Progenitor cell of endocrine pancreas (in vitro differentiated cells): ENCODE results near the gene SOWAHA. TPM values are rescaled to one million over a fixed set of nuclear protein-coding genes. Genes with fewer than 3 reads are reported as not detected.

Experiments used
- DNase-seq: peaks from one replicate; pipeline ENCODE4 v3.0.0; 2021; ENCODE audit warnings: low spot score; ENCODE audit not compliant: unreplicated experiment
- H3K27ac Mint-ChIP-seq: 2 replicates; pipeline ENCODE4 v1.8.0; 2021; ENCODE audit warnings: mild to moderate bottlenecking, moderate library complexity, mixed read lengths
- H3K27me3 Mint-ChIP-seq: 2 replicates; pipeline ENCODE4 v1.8.0; 2021; ENCODE audit warnings: mixed read lengths
- H3K36me3 Mint-ChIP-seq: 2 replicates; pipeline ENCODE4 v1.8.0; 2022; ENCODE audit warnings: mixed read lengths; ENCODE audit not compliant: insufficient read depth
- H3K4me1 Mint-ChIP-seq: 2 replicates; pipeline ENCODE4 v1.8.0; 2021; ENCODE audit warnings: low read depth, mixed read lengths
- H3K4me3 Mint-ChIP-seq: 2 replicates; pipeline ENCODE4 v1.8.0; 2021; ENCODE audit warnings: low read depth, mild to moderate bottlenecking, moderate library complexity, mixed read lengths
- H3K9me3 Mint-ChIP-seq: 2 replicates; pipeline ENCODE4 v1.8.0; 2021; ENCODE audit warnings: low read depth, mixed read lengths
- CTCF ChIP-seq: fragments of 200-600 bp; sonication (generic); IDR thresholded peaks from one replicate; pipeline ENCODE4 v1.5.0; 2021; ENCODE audit warnings: antibody characterized with exemption, mild to moderate bottlenecking; ENCODE audit not compliant: unreplicated experiment
- total RNA-seq: library from RNA; stranded (reverse); gene quantifications from 2 replicates; pipeline ENCODE4 v1.2.1, GENCODE V29; 2021

The SOWAHA gene
- total RNA-seq, 1 donor from 2014 or later: 1.3 TPM

DNA sequence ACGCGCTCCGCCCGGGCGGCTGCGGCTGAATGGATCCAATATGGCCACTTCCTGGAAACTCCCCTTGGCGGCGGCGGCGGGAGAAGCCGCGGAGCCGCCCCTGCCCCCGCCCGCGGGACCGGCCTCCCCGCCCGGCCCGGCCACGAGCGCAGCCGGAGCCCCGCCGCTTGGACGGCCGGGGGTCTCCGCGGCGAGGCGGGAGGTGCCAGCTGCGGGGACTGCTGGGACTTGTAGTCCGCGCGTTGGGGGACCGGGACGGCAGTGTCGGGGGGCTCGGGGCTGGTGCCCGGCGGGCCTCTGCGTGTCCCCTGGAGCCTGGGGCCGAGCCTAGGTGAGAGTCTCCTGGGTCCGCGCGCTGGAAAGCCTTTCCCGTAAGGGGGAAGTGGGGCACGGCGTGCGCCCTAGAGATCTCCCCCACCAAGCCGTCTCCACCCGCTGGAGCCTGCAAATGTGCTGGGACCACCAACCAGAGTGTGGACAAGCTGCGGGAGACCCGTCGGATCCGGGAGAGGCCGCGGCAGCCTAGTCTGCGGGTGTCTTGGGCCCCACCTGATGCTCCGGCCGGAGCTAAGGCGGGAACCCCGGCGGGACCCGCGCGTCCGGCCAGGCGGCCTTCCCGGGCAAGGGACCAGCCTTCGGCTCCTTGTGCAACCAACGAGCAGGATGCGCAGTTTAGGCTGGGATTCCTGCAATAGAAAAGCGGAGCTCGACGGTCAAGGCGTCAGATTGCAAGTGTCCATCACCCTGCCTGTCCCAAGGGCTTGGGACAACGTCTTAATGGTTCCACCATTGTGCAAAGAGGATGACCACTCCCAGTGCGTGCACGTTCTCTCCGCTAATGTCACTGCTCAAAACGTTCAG, 35.7 kb upstream of the SOWAHA start, which contains the start of gene SEPTIN8:
Gene SEPTIN8, minus strand, starts transcription at position 31 of the 861 bp plus-strand sequence. CDS start 102 bp downstream, outside the sequence.
- Mint-ChIP-seq H3K4me3 (peak within 1 kb of the TSS; percentile 79), H3K27me3 (peaks cover 40% of the 10 kb centered on the region), H3K4me1 (peaks cover 13% of the 10 kb centered on the region), H3K36me3 (no peaks in the 10 kb centered on the region), H3K9me3 (no peaks in the 10 kb centered on the region), H3K27ac (peak within 1 kb of the TSS; percentile 75)
- peak; percentile 35 for DNase-seq
- TF ChIP-seq CTCF: no peak

GRCh38 chr5:132778129-132778528, 35.0 kb upstream of the SOWAHA start:
- Mint-ChIP-seq H3K36me3 (no peaks in the 10 kb centered on the region), H3K27me3 (peaks cover 43% of the 10 kb centered on the region), H3K4me3 (peak overlapping the region; percentile 79), H3K9me3 (no peaks in the 10 kb centered on the region), H3K27ac (peak overlapping the region; percentile 75), H3K4me1 (peaks cover 13% of the 10 kb centered on the region)
- DNase-seq: no peak
- no peak for TF ChIP-seq CTCF

- Mint-ChIP-seq H3K4me3 (peak overlapping the region; percentile 24), H3K9me3 (no peaks in the 10 kb centered on the region), H3K27ac (no peak overlapping the region), H3K27me3 (peaks cover 43% of the 10 kb centered on the region), H3K36me3 (no peaks in the 10 kb centered on the region), H3K4me1 (peaks cover 13% of the 10 kb centered on the region)
- no peak for TF ChIP-seq CTCF
- no peak for DNase-seq
These were observed 34.2 kb upstream of the SOWAHA start for GRCh38 chr5:132778856-132779255.

DNA sequence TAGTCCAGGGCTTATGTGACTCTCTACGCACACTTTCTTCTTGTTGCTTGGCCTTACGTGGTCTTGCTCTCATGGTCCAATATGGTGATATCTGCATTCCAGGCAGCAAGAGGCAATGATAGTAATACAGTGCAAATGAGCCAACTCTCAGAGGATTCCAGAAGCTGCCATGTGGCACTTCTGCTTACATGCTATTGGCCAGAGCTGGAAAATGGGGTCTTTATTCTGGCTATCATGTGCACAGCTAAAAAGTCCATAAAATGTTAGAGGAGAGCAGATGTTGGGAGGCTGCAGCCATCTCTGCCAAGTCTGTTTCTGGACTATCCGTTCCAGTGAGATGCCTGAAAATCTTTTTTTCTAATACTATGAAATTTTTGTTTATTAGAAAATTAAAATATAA, 33.1 kb upstream of the SOWAHA start:
- peaks cover 13% of the 10 kb centered on the region for H3K4me1 Mint-ChIP-seq
- peaks cover 44% of the 10 kb centered on the region for H3K27me3 Mint-ChIP-seq
- H3K9me3 Mint-ChIP-seq: no peaks in the 10 kb centered on the region
- H3K36me3 Mint-ChIP-seq: no peaks in the 10 kb centered on the region
- H3K27ac Mint-ChIP-seq: no peak overlapping the region
- no peak for TF ChIP-seq CTCF
- DNase-seq: no peak
- no peak overlapping the region for H3K4me3 Mint-ChIP-seq

GRCh38 chr5:132780577-132780976, 32.5 kb upstream of the SOWAHA start:
- TF ChIP-seq CTCF: no peak
- H3K27me3 Mint-ChIP-seq: peaks cover 50% of the 10 kb centered on the region
- H3K4me1 Mint-ChIP-seq: peaks cover 9% of the 10 kb centered on the region
- DNase-seq: no peak
- no peaks in the 10 kb centered on the region for H3K36me3 Mint-ChIP-seq
- no peak overlapping the region for H3K27ac Mint-ChIP-seq
- no peak overlapping the region for H3K4me3 Mint-ChIP-seq
- no peaks in the 10 kb centered on the region for H3K9me3 Mint-ChIP-seq
